ENCODE data around the gene CLSTN2. TPM values are rescaled to one million over a fixed set of nuclear protein-coding genes. Genes with fewer than 3 reads are reported as not detected.

Gene CLSTN2
- total RNA-seq, 1 experiment from 2014 or later, result 0.07 TPM

DNA sequence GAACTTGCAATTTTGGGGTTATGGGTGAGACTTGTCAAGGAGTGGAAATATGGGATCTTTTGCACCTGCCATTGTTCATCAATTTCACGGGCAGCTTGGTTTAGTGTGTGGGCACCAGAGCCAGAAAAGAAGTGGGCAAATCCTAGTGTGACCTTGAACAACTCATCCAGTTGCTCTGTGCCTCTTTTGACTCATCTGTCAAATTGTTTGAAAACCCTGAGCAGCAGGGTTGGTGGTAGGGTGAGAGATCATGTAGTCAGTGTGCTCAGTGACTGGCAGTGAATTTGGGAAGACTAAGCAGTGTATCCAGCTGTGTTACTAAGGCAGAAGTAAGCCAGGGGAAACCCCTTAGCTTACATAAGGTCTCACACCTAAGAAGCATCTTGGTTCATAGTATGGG is 449.9 kb downstream of the CLSTN2 start:
- Mint-ChIP-seq H3K4me1 (ENCODE audit: low read depth, unreplicated experiment) (no peaks in the 10 kb centered on the region), H3K27me3 (ENCODE audit: unreplicated experiment) (peaks cover 8% of the 10 kb centered on the region), H3K4me3 (ENCODE audit: low read depth, unreplicated experiment) (no peak overlapping the region), H3K27ac (ENCODE audit: unreplicated experiment) (no peak overlapping the region), H3K9me3 (ENCODE audit: low read depth, unreplicated experiment) (peaks cover 7% of the 10 kb centered on the region), H3K36me3 (ENCODE audit: insufficient read depth, unreplicated experiment) (no peaks in the 10 kb centered on the region)
- no TSS peak for BruUV-seq (replicated peaks)
- CTCF ChIA-PET, result no interaction called here
- TF ChIP-seq CTCF (IDR thresholded peaks at IDR 0.05; ENCODE audit: unreplicated experiment), result no peak
- intact Hi-C loops (cut with micrococcal nuclease; ENCODE audit: unreplicated experiment), result loop anchor here (10.0 kb wide), 1 partner anchor 350 kb away; no protein-coding TSS in a partner anchor
- no peak for DNase-seq

- CTCF ChIA-PET, result no interaction called here
- H3K36me3 Mint-ChIP-seq (ENCODE audit: insufficient read depth, unreplicated experiment), result no peaks in the 10 kb centered on the region
- no peak overlapping the region for H3K27ac Mint-ChIP-seq (ENCODE audit: unreplicated experiment)
- TF ChIP-seq CTCF (IDR thresholded peaks at IDR 0.05; ENCODE audit: unreplicated experiment), result no peak
- peaks cover 5% of the 10 kb centered on the region for H3K9me3 Mint-ChIP-seq (ENCODE audit: low read depth, unreplicated experiment)
- no peaks in the 10 kb centered on the region for H3K4me1 Mint-ChIP-seq (ENCODE audit: low read depth, unreplicated experiment)
- H3K4me3 Mint-ChIP-seq (ENCODE audit: low read depth, unreplicated experiment), result no peak overlapping the region
- intact Hi-C loops (cut with micrococcal nuclease; ENCODE audit: unreplicated experiment), result loop anchor here (10.0 kb wide), 1 partner anchor 348 kb away; no protein-coding TSS in a partner anchor
- DNase-seq, result no peak
- BruUV-seq (replicated peaks), result no TSS peak
- no peaks in the 10 kb centered on the region for H3K27me3 Mint-ChIP-seq (ENCODE audit: unreplicated experiment)
These were observed 451.5 kb downstream of the CLSTN2 start for GRCh38 chr3:140386357-140387100.

DNA sequence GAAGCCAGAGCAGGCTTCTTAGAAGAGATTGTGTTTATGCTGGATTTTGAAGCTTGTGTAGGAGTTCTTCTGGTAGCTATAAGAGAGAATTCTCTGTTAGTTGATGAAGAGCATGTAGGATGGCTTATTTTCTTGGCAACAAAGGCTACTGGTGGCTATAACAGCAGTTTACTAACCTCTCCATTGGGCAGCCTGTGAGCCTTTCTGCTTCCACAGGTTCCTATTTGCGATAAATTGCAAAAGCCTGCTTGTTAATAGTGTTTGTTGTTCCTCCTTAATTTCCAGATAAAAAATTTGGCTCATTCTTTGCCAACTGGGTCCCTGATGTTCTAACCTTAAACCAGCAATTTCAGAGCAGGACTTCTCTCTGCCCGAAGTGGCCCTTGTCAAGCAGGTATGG is 452.3 kb downstream of the CLSTN2 start:
- BruUV-seq (replicated peaks), result no TSS peak
- H3K27ac Mint-ChIP-seq (ENCODE audit: unreplicated experiment), result no peak overlapping the region
- CTCF ChIA-PET, result no interaction called here
- H3K4me3 Mint-ChIP-seq (ENCODE audit: low read depth, unreplicated experiment), result no peak overlapping the region
- TF ChIP-seq CTCF (IDR thresholded peaks at IDR 0.05; ENCODE audit: unreplicated experiment), result no peak
- H3K9me3 Mint-ChIP-seq (ENCODE audit: low read depth, unreplicated experiment), result peaks cover 5% of the 10 kb centered on the region
- no peaks in the 10 kb centered on the region for H3K36me3 Mint-ChIP-seq (ENCODE audit: insufficient read depth, unreplicated experiment)
- DNase-seq, result no peak
- no peaks in the 10 kb centered on the region for H3K27me3 Mint-ChIP-seq (ENCODE audit: unreplicated experiment)
- no peaks in the 10 kb centered on the region for H3K4me1 Mint-ChIP-seq (ENCODE audit: low read depth, unreplicated experiment)
- intact Hi-C loops (cut with micrococcal nuclease; ENCODE audit: unreplicated experiment), result loop anchor here (10.0 kb wide), 1 partner anchor 348 kb away; no protein-coding TSS in a partner anchor

- H3K4me3 Mint-ChIP-seq (ENCODE audit: low read depth, unreplicated experiment), result no peak overlapping the region
- H3K9me3 Mint-ChIP-seq (ENCODE audit: low read depth, unreplicated experiment), result peaks cover 5% of the 10 kb centered on the region
- H3K36me3 Mint-ChIP-seq (ENCODE audit: insufficient read depth, unreplicated experiment), result no peaks in the 10 kb centered on the region
- intact Hi-C loops (cut with micrococcal nuclease; ENCODE audit: unreplicated experiment), result loop anchor here (10.0 kb wide), 1 partner anchor 346 kb away; no protein-coding TSS in a partner anchor
- H3K27me3 Mint-ChIP-seq (ENCODE audit: unreplicated experiment), result no peaks in the 10 kb centered on the region
- CTCF ChIA-PET, result no interaction called here
- no peak for TF ChIP-seq CTCF (IDR thresholded peaks at IDR 0.05; ENCODE audit: unreplicated experiment)
- no peaks in the 10 kb centered on the region for H3K4me1 Mint-ChIP-seq (ENCODE audit: low read depth, unreplicated experiment)
- DNase-seq, result no peak
- no peak overlapping the region for H3K27ac Mint-ChIP-seq (ENCODE audit: unreplicated experiment)
- BruUV-seq (replicated peaks), result no TSS peak
These were observed 453.4 kb downstream of the CLSTN2 start for GRCh38 chr3:140388202-140388922.
